Progenitor cell of endocrine pancreas (in vitro differentiated cells): Measurements from ENCODE around the gene SPATA2. TPM values are rescaled to one million over a fixed set of nuclear protein-coding genes. Genes with fewer than 3 reads are reported as not detected.

Experiments
- DNase-seq: peaks from one replicate; pipeline ENCODE4 v3.0.0; 2021; ENCODE audit warnings: low spot score; ENCODE audit not compliant: unreplicated experiment
- H3K27ac Mint-ChIP-seq: 2 replicates; pipeline ENCODE4 v1.8.0; 2021; ENCODE audit warnings: mild to moderate bottlenecking, moderate library complexity, mixed read lengths
- H3K27me3 Mint-ChIP-seq: 2 replicates; pipeline ENCODE4 v1.8.0; 2021; ENCODE audit warnings: mixed read lengths
- H3K36me3 Mint-ChIP-seq: 2 replicates; pipeline ENCODE4 v1.8.0; 2022; ENCODE audit warnings: mixed read lengths; ENCODE audit not compliant: insufficient read depth
- H3K4me1 Mint-ChIP-seq: 2 replicates; pipeline ENCODE4 v1.8.0; 2021; ENCODE audit warnings: low read depth, mixed read lengths
- H3K4me3 Mint-ChIP-seq: 2 replicates; pipeline ENCODE4 v1.8.0; 2021; ENCODE audit warnings: low read depth, mild to moderate bottlenecking, moderate library complexity, mixed read lengths
- H3K9me3 Mint-ChIP-seq: 2 replicates; pipeline ENCODE4 v1.8.0; 2021; ENCODE audit warnings: low read depth, mixed read lengths
- total RNA-seq: library from RNA; stranded (reverse); gene quantifications from 2 replicates; pipeline ENCODE4 v1.2.1, GENCODE V29; 2021
- TF ChIP-seq, protein P1 (sequence below): fragments of 200-600 bp; sonication (generic); IDR thresholded peaks from one replicate; pipeline ENCODE4 v1.5.0; 2021; ENCODE audit warnings: antibody characterized with exemption, mild to moderate bottlenecking; ENCODE audit not compliant: unreplicated experiment

The SPATA2 gene
- total RNA-seq, 1 donor from 2014 or later = 9.5 TPM

DNA sequence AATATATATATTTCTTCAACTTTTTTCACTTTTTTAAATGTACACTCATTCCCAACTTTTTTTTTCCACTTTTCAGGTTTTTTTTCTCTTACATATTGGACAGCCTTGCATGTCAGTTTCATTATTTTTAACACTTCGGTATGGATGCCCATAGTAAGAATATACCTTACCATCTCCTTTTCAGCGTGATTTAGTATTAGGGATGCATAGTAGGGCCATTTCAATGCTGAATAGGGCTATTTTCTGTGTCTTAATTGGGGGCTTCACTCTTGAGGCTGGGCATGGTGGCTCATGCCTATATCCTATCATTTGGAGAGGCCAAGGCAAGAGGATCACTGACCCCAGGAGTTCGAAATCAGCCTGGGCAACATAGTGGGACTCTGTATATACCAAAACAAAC is 27.6 kb upstream of the SPATA2 start:
- H3K36me3 Mint-ChIP-seq = peaks cover 19% of the 10 kb centered on the region
- no peaks in the 10 kb centered on the region for H3K27me3 Mint-ChIP-seq
- TF ChIP-seq, protein P1, sequence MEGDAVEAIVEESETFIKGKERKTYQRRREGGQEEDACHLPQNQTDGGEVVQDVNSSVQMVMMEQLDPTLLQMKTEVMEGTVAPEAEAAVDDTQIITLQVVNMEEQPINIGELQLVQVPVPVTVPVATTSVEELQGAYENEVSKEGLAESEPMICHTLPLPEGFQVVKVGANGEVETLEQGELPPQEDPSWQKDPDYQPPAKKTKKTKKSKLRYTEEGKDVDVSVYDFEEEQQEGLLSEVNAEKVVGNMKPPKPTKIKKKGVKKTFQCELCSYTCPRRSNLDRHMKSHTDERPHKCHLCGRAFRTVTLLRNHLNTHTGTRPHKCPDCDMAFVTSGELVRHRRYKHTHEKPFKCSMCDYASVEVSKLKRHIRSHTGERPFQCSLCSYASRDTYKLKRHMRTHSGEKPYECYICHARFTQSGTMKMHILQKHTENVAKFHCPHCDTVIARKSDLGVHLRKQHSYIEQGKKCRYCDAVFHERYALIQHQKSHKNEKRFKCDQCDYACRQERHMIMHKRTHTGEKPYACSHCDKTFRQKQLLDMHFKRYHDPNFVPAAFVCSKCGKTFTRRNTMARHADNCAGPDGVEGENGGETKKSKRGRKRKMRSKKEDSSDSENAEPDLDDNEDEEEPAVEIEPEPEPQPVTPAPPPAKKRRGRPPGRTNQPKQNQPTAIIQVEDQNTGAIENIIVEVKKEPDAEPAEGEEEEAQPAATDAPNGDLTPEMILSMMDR = no peak
- no peak overlapping the region for H3K4me3 Mint-ChIP-seq
- no peak for DNase-seq
- H3K4me1 Mint-ChIP-seq = peaks cover 14% of the 10 kb centered on the region
- no peaks in the 10 kb centered on the region for H3K9me3 Mint-ChIP-seq
- H3K27ac Mint-ChIP-seq = no peak overlapping the region

DNA sequence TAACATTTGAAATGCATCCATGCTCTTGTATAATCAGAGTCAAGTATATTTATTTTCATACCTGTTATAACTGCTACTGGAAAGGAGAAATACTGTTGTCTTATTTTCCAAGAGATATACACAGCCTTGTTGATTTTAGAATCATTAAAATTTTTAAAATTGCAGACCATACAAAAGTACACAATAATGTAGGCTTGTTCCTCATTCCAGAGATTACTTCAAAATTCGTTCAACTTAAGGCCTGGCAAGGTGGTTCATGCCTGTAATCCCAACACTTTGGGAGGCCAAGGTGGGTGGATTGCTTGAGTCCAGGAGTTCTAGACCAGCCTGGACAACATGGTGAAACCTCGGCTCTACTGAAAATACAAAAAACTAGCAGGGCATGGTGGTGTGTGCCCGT is 27.0 kb upstream of the SPATA2 start:
- Mint-ChIP-seq H3K9me3 (no peaks in the 10 kb centered on the region), H3K4me1 (peaks cover 21% of the 10 kb centered on the region), H3K27me3 (no peaks in the 10 kb centered on the region), H3K27ac (no peak overlapping the region), H3K36me3 (peaks cover 17% of the 10 kb centered on the region), H3K4me3 (no peak overlapping the region)
- TF ChIP-seq, protein P1 = no peak
- no peak for DNase-seq

DNA sequence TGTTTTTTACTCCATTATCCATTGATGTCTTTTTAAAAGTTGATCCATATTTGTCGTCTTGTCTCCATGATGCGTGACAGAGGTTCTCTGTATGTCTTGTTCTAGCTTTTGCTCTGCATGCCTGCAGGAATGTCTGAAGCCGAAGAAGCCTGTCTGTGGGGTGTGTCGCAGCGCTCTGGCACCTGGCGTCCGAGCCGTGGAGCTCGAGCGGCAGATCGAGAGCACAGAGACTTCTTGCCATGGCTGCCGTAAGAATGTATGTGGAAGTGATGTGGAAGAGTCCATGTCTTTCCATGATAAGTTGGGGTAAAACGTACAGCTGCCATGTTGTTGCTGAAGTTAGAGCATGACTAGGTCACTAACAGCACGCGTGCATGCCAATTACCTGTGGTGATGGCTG is 26.1 kb upstream of the SPATA2 start:
- Mint-ChIP-seq H3K27ac (no peak overlapping the region), H3K4me3 (no peak overlapping the region), H3K9me3 (no peaks in the 10 kb centered on the region), H3K36me3 (peaks cover 12% of the 10 kb centered on the region), H3K4me1 (peaks cover 27% of the 10 kb centered on the region), H3K27me3 (no peaks in the 10 kb centered on the region)
- DNase-seq = no peak
- TF ChIP-seq, protein P1 = no peak

DNA sequence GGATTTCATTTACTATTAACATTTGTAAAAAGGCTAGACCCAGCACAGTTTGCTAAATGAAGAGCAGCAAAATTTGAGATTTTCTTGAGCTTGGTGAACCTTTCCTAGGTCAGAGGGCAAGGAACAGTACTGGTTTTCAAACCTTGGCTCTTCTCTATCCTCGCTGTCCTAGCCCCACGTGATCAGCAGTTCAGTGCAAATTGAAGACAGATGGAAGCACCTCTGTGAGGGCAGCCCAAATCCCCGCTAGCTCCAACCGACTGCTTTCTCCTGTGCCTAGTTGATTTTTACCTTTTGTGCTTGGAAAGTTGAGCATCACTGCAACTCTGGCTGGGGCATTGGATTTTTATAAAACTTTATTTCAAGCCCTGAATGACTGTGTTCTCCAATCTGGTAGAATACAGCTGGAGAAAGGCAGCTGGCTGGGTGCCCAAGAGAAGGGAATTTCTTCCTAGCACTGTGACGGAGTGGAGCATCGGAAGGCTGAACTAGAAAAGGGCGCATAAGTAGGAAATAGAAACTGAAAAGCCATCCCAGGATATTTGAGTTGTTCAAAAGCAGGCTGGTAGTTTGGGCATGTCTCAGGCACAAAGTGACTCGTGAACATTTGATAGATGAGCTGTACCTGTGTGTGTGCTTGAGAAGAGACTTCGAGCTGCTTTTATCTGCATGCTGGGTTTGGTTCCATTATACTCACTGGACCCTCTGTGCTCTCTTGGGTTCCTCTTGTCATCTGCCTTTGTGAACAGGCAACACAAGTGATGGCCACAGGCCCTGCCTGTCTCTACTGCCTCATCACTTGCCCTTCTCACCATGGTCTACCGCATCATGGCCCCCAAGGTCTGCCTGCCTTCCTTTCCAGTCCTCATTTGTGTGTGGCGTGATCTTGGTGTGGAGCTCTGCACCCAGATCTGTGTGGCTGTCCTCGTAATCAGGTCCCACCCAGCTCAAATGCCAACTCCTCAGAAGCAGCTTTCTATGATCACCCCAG is 23.1 kb upstream of the SPATA2 start:
- peaks cover 3% of the 10 kb centered on the region for H3K36me3 Mint-ChIP-seq
- H3K27ac Mint-ChIP-seq = peak overlapping the region; percentile 77
- TF ChIP-seq, protein P1 = no peak
- H3K9me3 Mint-ChIP-seq = no peaks in the 10 kb centered on the region
- H3K27me3 Mint-ChIP-seq = no peaks in the 10 kb centered on the region
- DNase-seq = no peak
- H3K4me3 Mint-ChIP-seq = peak overlapping the region; percentile 52
- peaks cover 27% of the 10 kb centered on the region for H3K4me1 Mint-ChIP-seq

DNA sequence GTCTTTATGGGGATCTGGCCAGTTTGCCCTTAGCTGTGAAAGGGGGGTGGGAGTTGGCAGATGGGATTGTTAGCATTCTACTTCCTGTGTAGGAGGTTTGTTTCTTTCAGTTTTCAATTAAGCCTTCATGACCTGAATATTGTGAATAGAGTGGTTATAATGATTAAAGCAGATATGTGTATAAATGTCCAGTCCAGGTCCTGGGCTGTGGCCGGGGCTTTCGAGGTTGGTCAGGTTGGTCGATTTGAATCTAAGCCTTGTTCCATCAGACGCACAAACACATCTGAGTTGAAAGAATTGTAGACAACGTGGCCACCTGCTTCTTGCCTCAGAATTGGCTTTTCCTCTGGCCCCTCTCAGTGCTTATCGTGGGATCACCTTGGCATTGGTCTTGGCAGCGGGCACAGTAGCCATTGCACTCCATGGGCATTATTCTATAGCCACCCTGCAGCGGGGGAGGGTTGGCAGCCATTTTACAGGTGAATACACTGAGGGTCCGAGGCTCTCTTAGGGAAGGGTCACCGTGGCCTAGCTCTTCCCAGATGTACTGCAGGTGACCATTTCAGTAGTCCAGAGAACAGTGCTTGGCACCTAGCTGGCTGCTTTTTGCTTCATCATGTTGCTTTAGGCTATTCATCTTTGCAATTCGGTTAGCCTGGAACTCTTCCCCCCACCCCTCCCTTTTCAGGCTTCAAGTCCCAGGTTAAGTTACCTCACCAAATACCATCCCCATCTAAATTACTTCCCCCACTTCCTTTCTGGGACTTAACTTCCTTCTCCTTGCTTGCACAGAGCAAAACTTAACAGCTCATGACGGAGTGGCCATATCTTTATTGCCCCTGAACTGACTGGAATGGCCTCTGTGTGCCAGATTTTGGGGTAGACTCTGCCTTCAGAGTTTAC is 21.9 kb upstream of the SPATA2 start:
- DNase-seq = no peak
- peak overlapping the region; percentile 93 for H3K27ac Mint-ChIP-seq
- peaks cover 3% of the 10 kb centered on the region for H3K36me3 Mint-ChIP-seq

More for the DNA sequence above, 21.9 kb upstream of the SPATA2 start:
- TF ChIP-seq, protein P1 = no peak
- peaks cover 27% of the 10 kb centered on the region for H3K4me1 Mint-ChIP-seq
- H3K27me3 Mint-ChIP-seq = no peaks in the 10 kb centered on the region
- H3K4me3 Mint-ChIP-seq = peak overlapping the region; percentile 92
- H3K9me3 Mint-ChIP-seq = no peaks in the 10 kb centered on the region
